Transverse colon (tissue), 4 donors: ENCODE data around the gene NPAS3.

Experiments used
- CTCF ChIP-seq, 5 experiments: fragments of 200-600 bp in 3 of 5; fragments of 450-650 bp in 2 of 5; sonication (generic) in 3 of 5; IDR thresholded peaks; 1 replicate in 2 of 5; 2 replicates in 3 of 5; pipeline ENCODE4 v1.5.1; 2016 to 2017; ENCODE audit warnings: antibody characterized with exemption in 5 of 5, inconsistent platforms in 3 of 5, mild to moderate bottlenecking in 2 of 5, moderate library complexity in 1 of 5
- EP300 ChIP-seq: sonication (generic); formaldehyde crosslinking; IDR thresholded peaks from one replicate; pipeline ENCODE4 v1.6.1; 2017; ENCODE audit warnings: antibody characterized with exemption, low read depth
- POLR2A ChIP-seq: fragments of 450-650 bp; IDR thresholded peaks from one replicate; pipeline ENCODE4 v1.6.1; 2016; ENCODE audit warnings: antibody characterized with exemption, mild to moderate bottlenecking, moderate library complexity
- POLR2AphosphoS5 ChIP-seq, 3 donors: sonication (generic); formaldehyde crosslinking; IDR thresholded peaks; one replicate each; pipeline ENCODE4 v1.6.1; 2016; ENCODE audit warnings: antibody characterized with exemption in 3 of 3

DNA sequence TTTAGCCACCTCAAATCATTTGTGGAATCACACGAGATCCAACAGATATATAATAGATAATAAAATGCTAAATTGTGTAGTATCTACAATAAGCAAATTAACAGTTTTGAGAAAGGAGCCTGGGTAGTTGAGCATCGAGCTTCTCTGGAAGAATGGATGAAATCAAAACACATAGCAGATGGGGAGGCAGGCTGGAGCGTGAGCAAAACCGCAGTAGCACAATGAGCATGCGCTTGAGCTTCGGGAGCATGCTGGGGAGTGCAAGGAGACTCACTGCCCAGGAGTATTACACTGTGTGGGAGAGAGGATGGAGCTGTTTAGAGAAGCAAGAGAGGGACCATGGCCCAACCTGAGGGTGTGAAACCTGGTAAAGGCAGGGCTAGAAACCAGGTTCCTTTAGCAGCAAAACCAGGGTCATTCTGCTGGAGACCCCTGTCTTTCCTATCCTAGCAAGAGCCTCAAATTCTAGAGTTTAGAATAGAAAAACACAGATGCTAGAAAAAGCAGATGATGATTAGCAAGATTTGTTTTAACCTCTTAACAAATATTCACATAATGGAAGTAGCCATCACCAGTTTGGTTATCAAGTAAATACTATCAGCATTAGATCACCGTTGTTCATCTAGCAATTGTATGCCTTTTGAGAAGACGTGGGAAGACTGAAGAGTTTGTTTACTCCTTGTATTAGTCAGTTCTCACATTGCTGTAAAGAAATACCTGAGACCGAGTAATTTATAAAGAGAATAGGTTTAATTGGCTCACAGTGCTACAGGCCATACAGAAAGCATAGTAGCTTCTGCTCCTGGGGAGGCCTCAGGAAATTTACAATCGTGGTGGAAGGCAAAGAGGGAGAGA, 527.4 kb downstream of the NPAS3 start:
- TF ChIP-seq CTCF (IDR thresholded peaks at IDR 0.05) (no peak), POLR2A (no peak), POLR2AphosphoS5 (IDR thresholded peaks at IDR 0.05) (no peak), EP300 (no peak)
